CD4-positive, alpha-beta T cell treated with Interferon gamma for 1 hour (primary cell): Measurements from ENCODE around the gene ADH7.
"Not testable (repeated sequence)": the region's sequence is repeated elsewhere in the genome, so short reads cannot be mapped to it uniquely, and the experiment has no call there.

Experiments used
- DNase-seq: peaks from one replicate; pipeline ENCODE4 v3.0.0-alpha.2; 2020

Gene ADH7

DNA sequence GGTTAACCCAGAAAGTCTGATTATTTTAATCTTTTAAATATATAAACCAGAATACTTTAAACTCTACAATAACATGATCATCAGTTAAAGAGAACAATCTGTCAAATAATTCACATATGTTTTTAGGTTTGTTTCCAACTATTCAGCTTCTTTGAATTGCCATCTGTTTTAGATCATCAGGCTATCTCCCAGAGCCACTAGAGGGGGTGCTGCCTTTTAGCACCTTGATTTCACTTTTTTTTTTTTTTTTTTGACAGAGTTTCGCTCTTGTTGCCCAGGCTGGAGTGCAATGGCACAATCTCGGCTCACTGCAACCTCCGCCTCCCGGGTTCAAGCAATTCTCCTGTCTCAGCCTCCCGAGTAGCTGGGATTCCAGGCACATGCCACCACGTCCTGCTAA lies 57.8 kb downstream of the ADH7 start:
- not testable (repeated sequence) for DNase-seq

DNA sequence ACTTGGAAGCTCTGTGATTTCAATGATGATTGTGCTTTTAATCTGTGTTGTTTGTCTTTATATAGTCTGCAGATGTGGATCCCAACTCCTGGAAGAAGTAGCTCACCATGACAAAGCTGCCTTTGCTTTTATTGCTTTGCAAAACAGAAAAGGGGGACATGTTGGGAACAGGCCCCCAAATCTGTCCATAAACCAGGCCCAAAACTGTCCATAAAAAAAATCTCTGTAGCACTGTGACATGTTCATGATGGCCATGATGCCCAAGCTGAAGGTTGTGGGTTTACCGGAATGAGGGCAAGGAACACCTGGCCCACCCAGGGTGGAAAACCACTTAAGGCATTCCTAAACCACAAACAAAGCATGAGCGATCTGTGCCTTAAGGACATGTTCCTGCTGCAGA lies 62.7 kb downstream of the ADH7 start:
- not testable (repeated sequence) for DNase-seq

DNA sequence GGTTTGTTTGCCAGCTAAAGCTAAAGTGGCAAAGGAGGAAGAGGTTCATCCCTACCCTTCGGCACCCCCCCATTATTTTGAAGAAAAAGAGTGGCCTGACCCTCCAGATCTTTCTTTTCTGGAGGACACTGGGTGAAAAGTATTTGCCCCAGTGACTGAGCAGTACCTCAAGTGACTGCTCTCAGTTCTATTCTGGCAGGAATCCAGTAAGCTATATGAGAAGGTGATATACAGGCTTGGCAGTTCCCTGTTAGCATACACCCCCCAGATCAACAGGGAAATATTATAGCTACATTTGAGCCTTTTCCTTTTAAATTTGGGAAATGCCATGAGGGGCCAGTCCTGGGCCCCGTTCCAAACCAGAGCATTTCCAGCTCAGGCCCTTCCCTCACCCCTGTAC lies 67.3 kb downstream of the ADH7 start:
- DNase-seq: not testable (repeated sequence)

- no peak for DNase-seq
Observed at GRCh38 chr4:99366491-99366890, 68.7 kb downstream of the ADH7 start.

DNA sequence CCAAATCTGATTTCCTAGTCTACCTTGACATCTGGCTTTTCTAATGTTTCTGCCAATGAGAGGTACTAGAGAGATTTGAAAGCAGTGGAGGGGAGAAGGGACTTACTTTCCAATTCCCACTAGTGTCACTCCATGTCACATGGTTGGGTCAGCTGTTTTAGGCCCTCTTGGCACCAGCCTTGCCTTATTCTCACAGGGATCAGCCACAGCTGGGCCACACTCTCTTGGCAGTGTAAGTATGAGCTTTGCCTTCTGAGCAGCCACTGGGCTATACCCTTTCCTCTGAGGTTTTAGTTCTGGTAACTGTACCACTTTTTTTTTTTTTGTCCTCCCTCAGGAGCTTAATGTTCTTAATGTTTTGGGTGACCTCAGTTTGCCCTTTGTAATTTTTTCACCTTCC lies 72.4 kb downstream of the ADH7 start:
- no peak for DNase-seq
